Ovary (tissue), 3 donors: ENCODE measurements around the gene FAM20A.

ENCODE experiments used
- POLR2A ChIP-seq: fragments of 450-650 bp; IDR thresholded peaks from one replicate; pipeline ENCODE4 v1.6.1; 2017; ENCODE audit warnings: antibody characterized with exemption, mild to moderate bottlenecking, moderate library complexity
- TF ChIP-seq, protein P1 (sequence below), 3 donors: fragments of 450-650 bp in 2 of 3; fragments of 200-600 bp in 1 of 3; IDR thresholded peaks; one replicate each; pipeline versions ENCODE4 v1.5.1 to v1.8.0; 2016 to 2022; ENCODE audit warnings: antibody characterized with exemption in 3 of 3, mild to moderate bottlenecking in 1 of 3
- donor health status: DM: no; HTN: no; CAD: no.

DNA sequence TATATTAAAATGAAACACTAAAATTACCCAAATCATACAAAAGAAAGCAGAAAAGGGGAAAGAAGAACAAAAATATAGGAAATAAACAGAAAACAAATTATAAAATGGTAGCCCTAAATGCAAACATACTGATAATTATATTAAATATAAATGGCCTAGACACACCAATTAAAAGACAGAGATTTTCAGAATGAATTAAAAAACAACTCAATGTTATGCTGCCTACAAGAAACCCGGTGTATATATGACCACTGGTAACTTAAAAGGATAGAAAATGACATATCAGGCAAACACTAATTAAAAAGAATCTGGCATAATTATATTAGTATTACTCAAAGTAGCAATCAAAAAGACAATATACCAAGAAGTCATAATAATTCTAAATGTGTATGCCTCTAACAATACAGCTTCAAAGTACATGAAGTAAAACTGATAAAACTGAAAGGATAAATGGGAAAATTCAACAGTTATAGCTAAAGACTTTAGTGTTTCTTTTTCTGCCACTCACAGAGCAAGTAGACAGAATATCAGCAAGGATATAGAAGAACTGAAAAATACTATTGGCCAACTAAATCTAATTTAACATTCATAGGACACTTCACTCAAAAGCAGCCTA is 7.5 kb upstream of the FAM20A start:
- TF ChIP-seq, protein P1, sequence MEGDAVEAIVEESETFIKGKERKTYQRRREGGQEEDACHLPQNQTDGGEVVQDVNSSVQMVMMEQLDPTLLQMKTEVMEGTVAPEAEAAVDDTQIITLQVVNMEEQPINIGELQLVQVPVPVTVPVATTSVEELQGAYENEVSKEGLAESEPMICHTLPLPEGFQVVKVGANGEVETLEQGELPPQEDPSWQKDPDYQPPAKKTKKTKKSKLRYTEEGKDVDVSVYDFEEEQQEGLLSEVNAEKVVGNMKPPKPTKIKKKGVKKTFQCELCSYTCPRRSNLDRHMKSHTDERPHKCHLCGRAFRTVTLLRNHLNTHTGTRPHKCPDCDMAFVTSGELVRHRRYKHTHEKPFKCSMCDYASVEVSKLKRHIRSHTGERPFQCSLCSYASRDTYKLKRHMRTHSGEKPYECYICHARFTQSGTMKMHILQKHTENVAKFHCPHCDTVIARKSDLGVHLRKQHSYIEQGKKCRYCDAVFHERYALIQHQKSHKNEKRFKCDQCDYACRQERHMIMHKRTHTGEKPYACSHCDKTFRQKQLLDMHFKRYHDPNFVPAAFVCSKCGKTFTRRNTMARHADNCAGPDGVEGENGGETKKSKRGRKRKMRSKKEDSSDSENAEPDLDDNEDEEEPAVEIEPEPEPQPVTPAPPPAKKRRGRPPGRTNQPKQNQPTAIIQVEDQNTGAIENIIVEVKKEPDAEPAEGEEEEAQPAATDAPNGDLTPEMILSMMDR (IDR thresholded peaks at IDR 0.05): no peak
- no peak for TF ChIP-seq POLR2A
